HG03457 (cell line): ENCODE results near the gene NDFIP2.
"Not testable (repeated sequence)": the region's sequence is repeated elsewhere in the genome, so short reads cannot be mapped to it uniquely, and the experiment has no call there.

ENCODE experiments used
- ATAC-seq: cut with Tn5 transposase; IDR thresholded peaks from one replicate; pipeline ENCODE4 v1.9.1; 2021; ENCODE audit warnings: moderate number of reproducible peaks; ENCODE audit not compliant: unreplicated experiment

Gene NDFIP2

DNA sequence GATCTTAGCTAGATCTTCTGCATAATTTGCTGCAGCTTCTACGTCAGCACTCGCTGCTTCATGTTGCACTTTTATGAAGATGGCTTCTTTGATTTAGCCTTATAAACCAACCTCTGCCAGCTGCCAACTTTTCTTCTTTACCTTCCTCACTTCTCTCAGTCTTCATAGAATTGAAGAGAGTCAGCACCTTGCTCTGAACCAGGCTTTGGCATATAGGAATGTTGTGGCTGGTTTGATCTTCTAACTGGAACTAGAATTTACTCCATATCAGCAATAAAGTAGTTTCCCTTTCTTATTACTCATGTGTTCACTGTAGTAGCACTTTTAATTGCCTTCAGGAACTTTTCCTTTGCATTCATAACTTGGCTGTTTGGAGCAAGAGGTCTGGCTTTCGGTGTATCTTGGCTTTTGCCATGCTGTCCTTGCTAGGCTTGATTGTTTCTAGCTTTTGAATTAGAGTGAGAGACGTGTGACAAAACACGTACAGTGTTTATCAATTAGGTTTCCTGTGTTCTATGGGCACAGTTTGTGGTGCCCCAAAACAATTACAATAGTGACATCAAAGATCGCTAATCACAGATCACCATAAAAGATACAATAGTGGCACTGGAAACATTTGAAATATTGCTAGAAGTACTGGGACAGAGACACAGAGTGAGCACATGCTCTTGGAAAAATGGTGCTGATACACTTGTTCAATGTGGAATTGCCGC, 50.7 kb downstream of the NDFIP2 start:
- no peak for ATAC-seq

GRCh38 chr13:79532576-79532975, 51.6 kb downstream of the NDFIP2 start:
- no peak for ATAC-seq

- ATAC-seq, result no peak
Observed at GRCh38 chr13:79533781-79534400, 52.9 kb downstream of the NDFIP2 start.

- ATAC-seq, result no peak
Observed at GRCh38 chr13:79534596-79534995, 53.6 kb downstream of the NDFIP2 start.

DNA sequence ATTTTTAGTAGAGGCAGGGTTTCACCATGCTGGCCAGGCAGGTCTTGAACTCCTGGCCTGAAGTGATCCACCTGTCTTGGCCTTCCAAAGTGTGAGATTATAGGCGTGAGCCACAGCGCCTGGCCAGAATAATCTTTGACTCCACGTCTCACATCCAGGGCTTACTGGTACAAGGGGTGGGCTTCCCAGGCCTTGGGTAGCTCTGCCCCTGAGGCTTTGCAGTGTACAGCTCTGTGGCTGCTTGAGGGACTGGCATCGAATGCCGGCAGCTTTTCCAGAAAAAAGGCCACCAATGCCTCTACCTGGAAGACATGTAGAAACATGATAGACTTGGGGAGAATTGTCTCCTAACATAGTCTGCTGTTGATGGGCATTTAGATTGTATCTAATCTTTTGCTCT, 57.8 kb downstream of the NDFIP2 start:
- no peak for ATAC-seq

- no peak for ATAC-seq
Observed at GRCh38 chr13:79540504-79540903, 59.5 kb downstream of the NDFIP2 start.

DNA sequence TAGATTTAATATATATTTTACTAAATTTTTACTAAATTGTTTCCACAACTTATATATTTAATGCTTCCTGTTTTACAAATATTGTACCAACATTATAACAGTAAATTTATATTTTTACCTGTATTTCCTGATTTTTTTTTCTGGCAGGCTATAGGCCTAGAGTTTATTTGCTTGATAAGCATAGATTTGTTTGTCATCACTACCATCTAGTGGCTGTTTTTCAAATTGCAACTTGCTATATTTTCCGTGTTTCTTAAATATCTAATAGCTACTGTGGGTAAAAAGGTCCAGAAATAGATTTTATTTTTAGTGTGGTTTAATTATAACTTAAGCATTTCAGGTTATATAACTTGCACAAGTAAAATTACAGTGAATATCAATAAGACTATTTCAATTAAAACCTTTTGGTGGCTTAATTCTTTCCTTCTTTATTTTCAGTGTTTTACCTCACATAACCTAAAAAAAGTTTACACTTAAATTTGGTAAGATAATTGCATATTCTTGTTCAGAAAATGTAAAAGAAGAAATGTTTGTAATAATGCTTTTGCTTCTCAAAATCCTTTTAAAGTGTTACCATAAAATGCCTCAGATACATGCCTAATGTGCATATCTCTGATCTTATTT, 60.6 kb downstream of the NDFIP2 start:
- ATAC-seq, result no peak

GRCh38 chr13:79543883-79544282, 62.9 kb downstream of the NDFIP2 start:
- no peak for ATAC-seq

DNA sequence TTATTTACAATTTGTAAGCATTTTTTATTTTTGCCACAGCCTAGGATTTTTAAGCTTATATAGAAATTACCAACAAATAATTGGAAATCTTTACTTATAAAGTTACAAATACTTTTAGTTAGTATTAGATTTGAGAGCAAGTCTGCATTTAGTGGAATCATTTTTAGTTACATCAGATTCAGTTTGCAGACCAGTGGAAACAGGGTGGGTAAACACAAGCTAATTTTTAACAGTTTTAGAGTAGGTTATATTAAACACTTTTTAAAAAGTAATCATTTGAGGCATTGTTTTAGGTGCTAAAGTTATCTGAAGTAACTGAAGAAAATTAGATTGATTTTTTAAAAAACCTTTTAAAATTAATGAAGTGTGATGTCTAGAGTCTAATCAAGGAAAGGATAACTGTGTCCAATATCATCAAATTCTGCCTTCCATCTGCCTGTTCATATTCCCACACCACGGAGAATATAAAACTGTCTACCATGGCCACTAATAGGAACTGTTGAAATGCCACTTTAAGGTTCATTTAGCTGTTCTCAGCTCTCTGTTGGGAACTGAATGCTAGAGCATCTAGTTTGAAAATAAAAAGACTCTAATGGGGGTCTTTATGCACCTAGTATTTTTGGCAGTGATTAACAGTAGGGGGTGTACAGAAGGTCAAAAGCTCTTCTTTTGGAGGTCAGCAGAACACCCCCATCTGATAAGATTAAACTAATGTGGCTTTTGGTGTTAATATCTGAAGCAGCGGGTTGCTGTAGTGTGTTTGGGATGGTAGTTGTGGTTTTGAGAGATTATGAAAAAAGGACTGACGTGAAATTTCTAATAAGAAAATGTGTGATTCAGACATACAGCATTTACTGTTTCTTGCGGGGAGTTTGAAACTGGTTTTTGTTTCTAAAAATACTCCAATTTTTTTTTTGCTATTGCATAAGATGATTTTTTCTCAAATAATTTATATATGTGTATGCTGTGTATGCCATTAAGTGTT, 66.5 kb downstream of the NDFIP2 start:
- no peak for ATAC-seq

DNA sequence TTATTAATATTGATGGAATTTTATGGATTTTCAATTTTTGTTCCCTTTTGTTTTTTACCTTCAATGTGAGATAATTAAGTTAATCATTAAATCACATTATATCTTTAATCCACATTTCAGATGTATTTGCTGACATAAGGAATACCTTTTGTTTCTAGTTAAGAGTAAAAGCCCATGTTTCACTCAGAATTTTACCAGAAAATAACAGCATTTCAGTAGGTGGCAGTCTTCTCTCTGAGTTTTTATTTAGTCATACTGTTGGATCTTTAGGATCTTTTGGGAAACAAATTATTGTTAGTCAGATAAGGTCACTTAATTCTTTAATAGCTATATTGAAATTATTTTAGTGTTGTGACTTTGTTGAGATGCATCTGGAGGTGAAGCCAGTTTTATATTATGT, 67.9 kb downstream of the NDFIP2 start:
- no peak for ATAC-seq

GRCh38 chr13:79549355-79550106, 68.6 kb downstream of the NDFIP2 start:
- ATAC-seq, result no peak

- no peak for ATAC-seq
Observed at GRCh38 chr13:79557666-79558065, 76.7 kb downstream of the NDFIP2 start.

GRCh38 chr13:79560954-79561353, 80.0 kb downstream of the NDFIP2 start:
- ATAC-seq, result no peak

GRCh38 chr13:79562557-79562956, 81.6 kb downstream of the NDFIP2 start:
- no peak for ATAC-seq

- ATAC-seq, result no peak
Observed at GRCh38 chr13:79566118-79566517, 85.2 kb downstream of the NDFIP2 start.

GRCh38 chr13:79571147-79571546, 90.2 kb downstream of the NDFIP2 start:
- ATAC-seq, result no peak

DNA sequence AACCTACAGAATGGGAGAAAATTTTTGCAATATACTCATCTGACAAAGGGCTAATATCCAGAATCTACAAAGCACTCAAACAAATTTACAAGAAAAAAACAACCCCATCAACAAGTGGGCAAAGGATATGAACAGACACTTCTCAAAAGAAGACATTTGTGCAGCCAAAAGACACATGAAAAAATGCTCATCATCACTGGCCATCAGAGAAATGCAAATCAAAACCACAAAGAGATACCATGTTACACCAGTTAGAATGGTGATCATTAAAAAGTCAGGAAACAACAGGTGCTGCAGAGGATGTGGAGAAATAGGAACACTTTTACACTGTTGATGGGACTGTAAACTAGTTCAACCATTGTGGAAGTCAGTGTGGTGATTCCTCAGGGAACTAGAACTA, 92.9 kb downstream of the NDFIP2 start:
- ATAC-seq, result not testable (repeated sequence)

GRCh38 chr13:79581870-79582315, 100.9 kb downstream of the NDFIP2 start:
- no peak for ATAC-seq

DNA sequence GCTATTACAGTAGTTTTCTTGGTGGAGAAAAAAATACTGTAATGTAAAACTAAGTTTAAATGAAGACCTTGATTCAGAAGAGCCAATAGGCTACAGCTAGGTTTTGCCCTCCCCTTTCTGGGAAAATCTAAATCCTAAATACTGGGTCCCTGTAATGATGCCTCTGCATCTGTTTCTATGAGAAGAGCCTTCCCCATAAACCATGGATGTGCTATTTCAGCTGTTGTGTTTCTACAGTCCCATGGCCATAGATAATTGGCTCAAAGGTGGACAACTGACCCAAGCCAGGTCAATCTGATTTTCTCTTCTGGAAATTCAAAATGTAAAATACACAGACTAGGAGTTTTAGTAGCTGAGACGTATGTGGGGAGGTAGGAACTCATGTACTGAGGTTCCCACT, 101.9 kb downstream of the NDFIP2 start:
- ATAC-seq, result no peak

- no peak for ATAC-seq
Observed at GRCh38 chr13:79585033-79585432, 104.1 kb downstream of the NDFIP2 start.
